HepG2 (cell line): Measurements from ENCODE around the gene TMEM165. TPM values are rescaled to one million over a fixed set of nuclear protein-coding genes. Genes with fewer than 3 reads are reported as not detected.

Source experiments
- ATAC-seq: fragments of 200-7000 bp; cut with Tn5 transposase; 3 replicates; pipeline ENCODE4 v1.9.1; 2020; ENCODE audit warnings: mild to moderate bottlenecking, moderate library complexity
- BruUV-seq: library from RNA; stranded (reverse); fragments of 400-500 nt; replicated peaks from 2 replicates; lab custom pipeline; 2021; lab: Mats Ljungman, UMichigan
- CTCF ChIA-PET: fragments of 300-600 bp; formaldehyde crosslinking; extraction: SDS; loops from one replicate; lab custom pipeline; 2021; ENCODE audit warnings: low total read pairs, inconsistent platforms, low intra/inter-chr PET ratio; lab: Yijun Ruan, JAX
- POLR2A ChIA-PET: fragments of 350-600 bp; sonication (Branson Sonifier 250); formaldehyde crosslinking; loops from one replicate; lab custom pipeline; 2020; ENCODE audit warnings: antibody characterized with exemption, inconsistent platforms; lab: Yijun Ruan, JAX
- DNase-seq: peaks from one replicate; pipeline ENCODE4 v3.0.0-alpha.2; 2015; ENCODE audit warnings: low spot score
- FAIRE-seq: peaks from 3 replicates; lab custom pipeline; 2011; peaks lifted over from hg19 to GRCh38; lab: Jason Lieb, UNC
- H2AFZ ChIP-seq: one replicate; pipeline ENCODE4 v1.6.1; 2011; ENCODE audit warnings: low read length, inconsistent platforms
- H3K27ac ChIP-seq: fragments of 300-600 bp; 3 replicates; pipeline ENCODE4 v1.8.0; 2011; ENCODE audit warnings: mixed run types, mild to moderate bottlenecking, mixed read lengths, low read length, inconsistent platforms; ENCODE audit not compliant: insufficient read depth; ENCODE audit errors: extremely low read length
- H3K27me3 ChIP-seq, 2 experiments: fragments of 200-600 bp in 1 of 2; 2 replicates in 1 of 2; 3 replicates in 1 of 2; pipeline versions ENCODE4 v1.6.0 to v1.8.0; 2011; ENCODE audit warnings: low read length in 2 of 2, mild to moderate bottlenecking in 2 of 2, moderate library complexity in 2 of 2, inconsistent platforms in 1 of 2; ENCODE audit not compliant: insufficient read depth in 2 of 2, control insufficient read depth in 1 of 2
- H3K36me3 ChIP-seq, 2 experiments: fragments of 200-600 bp in 1 of 2; replicated peaks in 1 of 2; 2 replicates in 1 of 2; 3 replicates in 1 of 2; pipeline versions ENCODE4 v1.5.1 to v1.8.0; 2011; ENCODE audit warnings: low read length in 2 of 2, inconsistent platforms in 1 of 2; ENCODE audit not compliant: insufficient read depth in 2 of 2, control insufficient read depth in 1 of 2
- H3K4me1 ChIP-seq: 2 replicates; pipeline ENCODE4 v1.5.1; 2012; ENCODE audit warnings: low read length, inconsistent platforms; ENCODE audit not compliant: insufficient read depth
- H3K4me2 ChIP-seq: 2 replicates; pipeline ENCODE4 v1.6.0; 2011; ENCODE audit warnings: low read depth, low read length, inconsistent platforms
- H3K4me3 ChIP-seq, 3 experiments: fragments of 200-600 bp in 1 of 3; sonication (generic), shearing (Covaris generic) in 1 of 3; replicated peaks in 1 of 3; 2 replicates each; pipeline ENCODE4 v1.5.1; 2011 to 2016; ENCODE audit warnings: low read length in 3 of 3, inconsistent platforms in 2 of 3, low read depth in 2 of 3, mild to moderate bottlenecking in 2 of 3, control low read depth in 1 of 3, mixed read lengths in 1 of 3; ENCODE audit not compliant: insufficient read depth in 1 of 3
- H3K79me2 ChIP-seq: one replicate; pipeline ENCODE4 v1.6.1; 2011; ENCODE audit warnings: low read length, inconsistent platforms; ENCODE audit not compliant: insufficient read depth
- H3K9ac ChIP-seq: 2 replicates; pipeline ENCODE4 v1.6.0; 2011; ENCODE audit warnings: mild to moderate bottlenecking, low read depth, low read length, inconsistent platforms; ENCODE audit not compliant: insufficient read depth
- H3K9me3 ChIP-seq: 2 replicates; pipeline ENCODE4 v1.5.1; 2012; ENCODE audit warnings: mild to moderate bottlenecking, low read length
- H4K20me1 ChIP-seq: 2 replicates; pipeline ENCODE4 v1.6.0; 2011; ENCODE audit warnings: inconsistent platforms, mild to moderate bottlenecking, low read length, moderate library complexity; ENCODE audit not compliant: insufficient read depth
- ASH2L ChIP-seq: fragments of 300-600, 200-600 bp; sonication (generic); IDR thresholded peaks from 2 replicates; pipeline ENCODE4 v1.7.0; 2017; ENCODE audit warnings: low read depth, mild to moderate bottlenecking, moderate library complexity, mixed read lengths, low read length; ENCODE audit not compliant: insufficient read length
- CEBPB ChIP-seq: IDR thresholded peaks from 2 replicates; pipeline ENCODE4 v1.6.1; 2011; ENCODE audit warnings: low read depth, low read length, improper control_type of control experiment, borderline replicate concordance
- GATAD2A ChIP-seq: IDR thresholded peaks from 2 replicates; pipeline ENCODE4 v1.6.1; 2016
- HNF4A ChIP-seq: sonication (generic); formaldehyde crosslinking; IDR thresholded peaks from 2 replicates; pipeline ENCODE4 v1.4.0; 2020; ENCODE audit warnings: missing genetic modification reagents
- MAFF ChIP-seq: IDR thresholded peaks from 2 replicates; pipeline ENCODE4 v1.6.1; 2011; ENCODE audit warnings: low read depth, low read length, improper control_type of control experiment
- MAFK ChIP-seq, 2 experiments: IDR thresholded peaks in 1 of 2; conservative IDR thresholded peaks in 1 of 2; 2 replicates each; pipeline ENCODE4 v1.6.1; 2011; ENCODE audit warnings: improper control_type of control experiment in 2 of 2, low read length in 2 of 2
- RBM39 ChIP-seq: fragments of 200-400 bp; formaldehyde crosslinking; IDR thresholded peaks from one replicate; pipeline ENCODE4 v1.6.1; 2018; ENCODE audit warnings: antibody characterized with exemption, mild to moderate bottlenecking, low read depth, low read length; ENCODE audit not compliant: poor library complexity, severe bottlenecking
- ZNF430 ChIP-seq: sonication (generic); formaldehyde crosslinking; IDR thresholded peaks from 2 replicates; pipeline ENCODE4 v1.9.0; 2021; ENCODE audit warnings: mild to moderate bottlenecking, missing genetic modification reagents
- ZNF530 ChIP-seq: sonication (generic); formaldehyde crosslinking; IDR thresholded peaks from 2 replicates; pipeline ENCODE4 v1.5.0; 2020; ENCODE audit warnings: low read depth, mild to moderate bottlenecking, missing genetic modification reagents
- WGBS: methylation state at CpG from one replicate; pipeline ENCODE4 v1.1.6; 2017; ENCODE audit warnings: low lambda C conversion rate; 5-methylcytosine and 5-hydroxymethylcytosine counted together
- in situ Hi-C: cut with HindIII; loops from 2 replicates; pipeline ENCODE4 v1.10.0; 2017; ENCODE audit warnings: low pct_unique_long_range_greater_than_20kb; ENCODE audit not compliant: extremely low pct_ligation_motif_present
- intact Hi-C: fragments of 100-400 bp; cut with micrococcal nuclease; formaldehyde crosslinking; loops from one replicate; pipeline ENCODE4 v1.10.0; 2022; ENCODE audit not compliant: unreplicated experiment
- polyA plus RNA-seq, 8 experiments: library from polyadenylated mRNA; depleted of rRNA in 3 of 8; stranded (reverse) in 7 of 8; unstranded in 1 of 8; fragments of >200 nt; fragmentation: Illumina TruSeq in 4 of 8; extraction: Trizol in 4 of 8; gene quantifications; 2 replicates each; pipeline versions ENCODE4 v1.2.1 to v1.2.3, GENCODE V29; 2011 to 2016; ENCODE audit warnings: low read depth in 4 of 8, missing spikeins in 1 of 8, mixed read lengths in 1 of 8; ENCODE audit not compliant: insufficient read depth in 1 of 8
- total RNA-seq, 5 experiments: library from RNA; depleted of rRNA; stranded (reverse); fragments of >200 nt; fragmentation: Illumina TruSeq; extraction: Trizol; gene quantifications; 2 replicates each; pipeline ENCODE4 v1.2.3, GENCODE V29; 2016; ENCODE audit warnings: low read depth in 1 of 5
- TF ChIP-seq, protein P1 (sequence below): IDR thresholded peaks from 2 replicates; pipeline ENCODE4 v1.6.1; 2016
- TF ChIP-seq, protein P2 (sequence below): IDR thresholded peaks from 2 replicates; pipeline ENCODE4 v1.4.0; 2020; ENCODE audit warnings: mild to moderate bottlenecking, missing genetic modification reagents
- TF ChIP-seq, protein P3 (sequence below): sonication (generic); formaldehyde crosslinking; IDR thresholded peaks from 2 replicates; pipeline ENCODE4 v1.5.0; 2020; ENCODE audit warnings: missing genetic modification reagents
- TF ChIP-seq, protein P4 (sequence below): sonication (generic); formaldehyde crosslinking; IDR thresholded peaks from 2 replicates; pipeline ENCODE4 v1.4.0; 2020; ENCODE audit warnings: mild to moderate bottlenecking, missing genetic modification reagents
- TF ChIP-seq, protein P5 (sequence below): sonication (generic); formaldehyde crosslinking; IDR thresholded peaks from 2 replicates; pipeline ENCODE4 v1.5.1; 2020; ENCODE audit warnings: missing genetic modification reagents, mild to moderate bottlenecking, borderline replicate concordance

TMEM165 gene
- total and polyA plus RNA-seq, 2 of the 13 experiments (the other 11 are each of a cell fraction or from before 2014, with no cell fraction given) = 54.6 to 103 TPM

DNA sequence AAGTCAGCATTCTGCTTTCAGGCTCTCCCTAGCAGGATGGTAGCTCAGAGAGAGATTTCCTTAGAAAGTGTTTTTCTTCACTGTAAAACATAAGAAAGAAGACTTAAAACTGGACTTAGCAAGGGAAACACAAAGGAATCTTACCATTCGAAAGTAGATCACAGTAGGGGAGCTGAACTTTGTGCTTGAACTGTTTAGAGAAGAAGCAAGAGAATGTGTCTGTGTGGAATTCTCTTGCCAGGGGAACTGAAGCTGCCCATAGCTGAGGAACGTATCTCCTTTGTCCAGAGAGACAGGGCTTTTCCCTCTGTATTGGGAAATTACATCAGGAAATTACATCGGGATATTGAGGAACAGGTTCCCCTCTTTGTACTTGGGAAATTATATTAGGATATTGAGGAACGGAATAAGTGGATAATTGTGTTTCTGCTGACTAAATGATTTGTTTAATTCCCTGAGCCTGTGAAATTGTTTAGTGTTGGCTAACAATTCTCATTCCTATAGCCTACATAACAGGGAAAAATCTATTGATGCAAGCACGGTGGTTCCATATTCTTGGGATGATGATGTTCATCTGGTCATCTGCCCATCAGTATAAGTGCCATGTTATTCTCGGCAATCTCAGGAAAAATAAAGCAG lies 28.6 kb upstream of the TMEM165 start:
- Histone ChIP-seq H3K36me3 (no peaks in the 10 kb centered on the region), H3K9me3 (no peaks in the 10 kb centered on the region), H3K79me2 (no peaks in the 10 kb centered on the region), H2AFZ (peak overlapping the region; percentile 6), H3K4me3 (no peak overlapping the region), H3K4me1 (peaks cover 17% of the 10 kb centered on the region), H3K9ac (no peak overlapping the region), H4K20me1 (no peaks in the 10 kb centered on the region), H3K4me2 (0 out of 2 replicates have a peak overlapping the region, but pooled peaks have one; percentile 6), H3K27ac (no peak overlapping the region), H3K27me3 (no peaks in the 10 kb centered on the region)
- peak; percentile 78 for FAIRE-seq
- in situ Hi-C loops (no loop called here), intact Hi-C loops (no loop called here)
- ChIA-PET CTCF (no interaction called here), POLR2A (interaction anchor here (0.9 to 1.2 kb wide), 3 partner anchors 20 to 31 kb away, joined by 3 to 5 read pairs (median 5); partner anchors contain the start of gene TMEM165)
- no TSS peak for BruUV-seq
- DNase-seq = peak; percentile 58
- ATAC-seq = peak; percentile 95
- 25% methylated on average over 6 of the region's 6 CpGs for WGBS
- TF ChIP-seq ASH2L (peak; percentile 15), ZNF530 (CRISPR knock-in tag) (no peak), MAFK (conservative IDR thresholded peaks at IDR 0.05 in 1 of 2, IDR thresholded peaks at IDR 0.05 in 1 of 2; ENCODE audit: low read length in 2 of 2) (peak; percentile 36 to 41; a peak in 3 of 4 replicates), MAFF (peak; percentile 64), CEBPB (peak; percentile 4; the same call in 1 of the 2 replicates), GATAD2A (CRISPR knock-in tag) (0 out of 2 replicates have a peak, but pooled peaks have one; percentile 12), RBM39 (no peak), HNF4A (CRISPR knock-in tag) (peak; percentile 51), ZNF430 (no peak)
- TF ChIP-seq, protein P1, sequence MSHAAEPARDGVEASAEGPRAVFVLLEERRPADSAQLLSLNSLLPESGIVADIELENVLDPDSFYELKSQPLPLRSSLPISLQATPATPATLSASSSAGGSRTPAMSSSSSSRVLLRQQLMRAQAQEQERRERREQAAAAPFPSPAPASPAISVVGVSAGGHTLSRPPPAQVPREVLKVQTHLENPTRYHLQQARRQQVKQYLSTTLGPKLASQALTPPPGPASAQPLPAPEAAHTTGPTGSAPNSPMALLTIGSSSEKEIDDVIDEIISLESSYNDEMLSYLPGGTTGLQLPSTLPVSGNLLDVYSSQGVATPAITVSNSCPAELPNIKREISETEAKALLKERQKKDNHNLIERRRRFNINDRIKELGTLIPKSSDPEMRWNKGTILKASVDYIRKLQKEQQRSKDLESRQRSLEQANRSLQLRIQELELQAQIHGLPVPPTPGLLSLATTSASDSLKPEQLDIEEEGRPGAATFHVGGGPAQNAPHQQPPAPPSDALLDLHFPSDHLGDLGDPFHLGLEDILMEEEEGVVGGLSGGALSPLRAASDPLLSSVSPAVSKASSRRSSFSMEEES (CRISPR knock-in tag) = no peak
- TF ChIP-seq, protein P2, sequence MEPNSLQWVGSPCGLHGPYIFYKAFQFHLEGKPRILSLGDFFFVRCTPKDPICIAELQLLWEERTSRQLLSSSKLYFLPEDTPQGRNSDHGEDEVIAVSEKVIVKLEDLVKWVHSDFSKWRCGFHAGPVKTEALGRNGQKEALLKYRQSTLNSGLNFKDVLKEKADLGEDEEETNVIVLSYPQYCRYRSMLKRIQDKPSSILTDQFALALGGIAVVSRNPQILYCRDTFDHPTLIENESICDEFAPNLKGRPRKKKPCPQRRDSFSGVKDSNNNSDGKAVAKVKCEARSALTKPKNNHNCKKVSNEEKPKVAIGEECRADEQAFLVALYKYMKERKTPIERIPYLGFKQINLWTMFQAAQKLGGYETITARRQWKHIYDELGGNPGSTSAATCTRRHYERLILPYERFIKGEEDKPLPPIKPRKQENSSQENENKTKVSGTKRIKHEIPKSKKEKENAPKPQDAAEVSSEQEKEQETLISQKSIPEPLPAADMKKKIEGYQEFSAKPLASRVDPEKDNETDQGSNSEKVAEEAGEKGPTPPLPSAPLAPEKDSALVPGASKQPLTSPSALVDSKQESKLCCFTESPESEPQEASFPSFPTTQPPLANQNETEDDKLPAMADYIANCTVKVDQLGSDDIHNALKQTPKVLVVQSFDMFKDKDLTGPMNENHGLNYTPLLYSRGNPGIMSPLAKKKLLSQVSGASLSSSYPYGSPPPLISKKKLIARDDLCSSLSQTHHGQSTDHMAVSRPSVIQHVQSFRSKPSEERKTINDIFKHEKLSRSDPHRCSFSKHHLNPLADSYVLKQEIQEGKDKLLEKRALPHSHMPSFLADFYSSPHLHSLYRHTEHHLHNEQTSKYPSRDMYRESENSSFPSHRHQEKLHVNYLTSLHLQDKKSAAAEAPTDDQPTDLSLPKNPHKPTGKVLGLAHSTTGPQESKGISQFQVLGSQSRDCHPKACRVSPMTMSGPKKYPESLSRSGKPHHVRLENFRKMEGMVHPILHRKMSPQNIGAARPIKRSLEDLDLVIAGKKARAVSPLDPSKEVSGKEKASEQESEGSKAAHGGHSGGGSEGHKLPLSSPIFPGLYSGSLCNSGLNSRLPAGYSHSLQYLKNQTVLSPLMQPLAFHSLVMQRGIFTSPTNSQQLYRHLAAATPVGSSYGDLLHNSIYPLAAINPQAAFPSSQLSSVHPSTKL (CRISPR knock-in tag) = 0 out of 2 replicates have a peak, but pooled peaks have one; percentile 18
- TF ChIP-seq, protein P3, sequence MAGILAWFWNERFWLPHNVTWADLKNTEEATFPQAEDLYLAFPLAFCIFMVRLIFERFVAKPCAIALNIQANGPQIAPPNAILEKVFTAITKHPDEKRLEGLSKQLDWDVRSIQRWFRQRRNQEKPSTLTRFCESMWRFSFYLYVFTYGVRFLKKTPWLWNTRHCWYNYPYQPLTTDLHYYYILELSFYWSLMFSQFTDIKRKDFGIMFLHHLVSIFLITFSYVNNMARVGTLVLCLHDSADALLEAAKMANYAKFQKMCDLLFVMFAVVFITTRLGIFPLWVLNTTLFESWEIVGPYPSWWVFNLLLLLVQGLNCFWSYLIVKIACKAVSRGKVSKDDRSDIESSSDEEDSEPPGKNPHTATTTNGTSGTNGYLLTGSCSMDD = no peak
- TF ChIP-seq, protein P4, sequence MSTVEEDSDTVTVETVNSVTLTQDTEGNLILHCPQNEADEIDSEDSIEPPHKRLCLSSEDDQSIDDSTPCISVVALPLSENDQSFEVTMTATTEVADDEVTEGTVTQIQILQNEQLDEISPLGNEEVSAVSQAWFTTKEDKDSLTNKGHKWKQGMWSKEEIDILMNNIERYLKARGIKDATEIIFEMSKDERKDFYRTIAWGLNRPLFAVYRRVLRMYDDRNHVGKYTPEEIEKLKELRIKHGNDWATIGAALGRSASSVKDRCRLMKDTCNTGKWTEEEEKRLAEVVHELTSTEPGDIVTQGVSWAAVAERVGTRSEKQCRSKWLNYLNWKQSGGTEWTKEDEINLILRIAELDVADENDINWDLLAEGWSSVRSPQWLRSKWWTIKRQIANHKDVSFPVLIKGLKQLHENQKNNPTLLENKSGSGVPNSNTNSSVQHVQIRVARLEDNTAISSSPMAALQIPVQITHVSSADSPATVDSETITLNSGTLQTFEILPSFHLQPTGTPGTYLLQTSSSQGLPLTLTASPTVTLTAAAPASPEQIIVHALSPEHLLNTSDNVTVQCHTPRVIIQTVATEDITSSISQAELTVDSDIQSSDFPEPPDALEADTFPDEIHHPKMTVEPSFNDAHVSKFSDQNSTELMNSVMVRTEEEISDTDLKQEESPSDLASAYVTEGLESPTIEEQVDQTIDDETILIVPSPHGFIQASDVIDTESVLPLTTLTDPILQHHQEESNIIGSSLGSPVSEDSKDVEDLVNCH (CRISPR knock-in tag) = no peak
- TF ChIP-seq, protein P5, sequence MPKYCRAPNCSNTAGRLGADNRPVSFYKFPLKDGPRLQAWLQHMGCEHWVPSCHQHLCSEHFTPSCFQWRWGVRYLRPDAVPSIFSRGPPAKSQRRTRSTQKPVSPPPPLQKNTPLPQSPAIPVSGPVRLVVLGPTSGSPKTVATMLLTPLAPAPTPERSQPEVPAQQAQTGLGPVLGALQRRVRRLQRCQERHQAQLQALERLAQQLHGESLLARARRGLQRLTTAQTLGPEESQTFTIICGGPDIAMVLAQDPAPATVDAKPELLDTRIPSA (CRISPR knock-in tag) = no peak
